ENCODE data around the gene CLRN2.
"Not testable (repeated sequence)": the region's sequence is repeated elsewhere in the genome, so short reads cannot be mapped to it uniquely, and the experiment has no call there.

CLRN2 gene

GRCh38 chr4:17567271-17567670 lies 52.3 kb downstream of the CLRN2 start:
- no peak for TF ChIP-seq ZNF274 (IDR thresholded peaks at IDR 0.05; ENCODE audit: low read depth, low read length)
- no peak overlapping the region for H3K4me3 ChIP-seq (ENCODE audit: low read length)

GRCh38 chr4:17574206-17574605 lies 59.2 kb downstream of the CLRN2 start:
- no peak overlapping the region for H3K4me3 ChIP-seq (ENCODE audit: low read length)
- no peak for TF ChIP-seq ZNF274 (IDR thresholded peaks at IDR 0.05; ENCODE audit: low read depth, low read length)

GRCh38 chr4:17575177-17575576 lies 60.2 kb downstream of the CLRN2 start:
- not testable (repeated sequence) for H3K4me3 ChIP-seq (ENCODE audit: low read length)
